Fibroblast of villous mesenchyme (primary cell): Measurements from ENCODE around the gene NISCH. TPM values are rescaled to one million over a fixed set of nuclear protein-coding genes. Genes with fewer than 3 reads are reported as not detected.

ENCODE experiments used
- DNase-seq: peaks from one replicate; pipeline ENCODE4 v3.0.0-alpha.2; 2010; ENCODE audit warnings: low read depth
- H3K4me3 ChIP-seq: 2 replicates; pipeline ENCODE4 v1.5.1; 2011; ENCODE audit warnings: low read depth, mild to moderate bottlenecking, low read length
- CTCF ChIP-seq: IDR thresholded peaks from 2 replicates; pipeline ENCODE4 v1.5.1; 2012; ENCODE audit warnings: low read depth, mild to moderate bottlenecking, low read length; ENCODE audit not compliant: insufficient read depth
- total RNA-seq: library from RNA; depleted of rRNA; stranded (reverse); fragments of >200 nt; gene quantifications from 2 replicates; pipeline ENCODE4 v1.2.3, GENCODE V29; 2012

Gene NISCH
- total RNA-seq, 1 donor, result 82.5 TPM

GRCh38 chr3:52439426-52440248, 15.8 kb upstream of the NISCH start:
- no peak for DNase-seq
- TF ChIP-seq CTCF, result no peak
- no peak overlapping the region for H3K4me3 ChIP-seq

- DNase-seq, result no peak
- no peak overlapping the region for H3K4me3 ChIP-seq
- no peak for TF ChIP-seq CTCF
Measured at GRCh38 chr3:52440249-52440551, 15.2 kb upstream of the NISCH start.

GRCh38 chr3:52440671-52441070, 14.7 kb upstream of the NISCH start:
- H3K4me3 ChIP-seq, result no peak overlapping the region
- DNase-seq, result no peak
- TF ChIP-seq CTCF, result no peak

- no peak for DNase-seq
- H3K4me3 ChIP-seq, result no peak overlapping the region
- TF ChIP-seq CTCF, result no peak
Measured at GRCh38 chr3:52441091-52441771, 14.2 kb upstream of the NISCH start.

- no peak for DNase-seq
- no peak overlapping the region for H3K4me3 ChIP-seq
- no peak for TF ChIP-seq CTCF
Measured at GRCh38 chr3:52441772-52442332, 13.6 kb upstream of the NISCH start.

GRCh38 chr3:52442409-52443267, 12.8 kb upstream of the NISCH start:
- no peak for TF ChIP-seq CTCF
- no peak for DNase-seq
- no peak overlapping the region for H3K4me3 ChIP-seq
